HG03039 (cell line): ENCODE results near the gene WDR87.

Source experiments
- ATAC-seq: cut with Tn5 transposase; IDR thresholded peaks from one replicate; pipeline ENCODE4 v1.9.1; 2021; ENCODE audit warnings: mild to moderate bottlenecking, moderate library complexity; ENCODE audit not compliant: unreplicated experiment

Gene WDR87

GRCh38 chr19:37905946-37906868, at the start of gene WDR87:
Gene WDR87, minus strand, starts transcription at chr19:37906594. Its CDS starts 8,355 bp downstream, at chr19:37898239.
- ATAC-seq: peak; percentile 24

GRCh38 chr19:37955986-37956385, 49.6 kb upstream of the WDR87 start:
- ATAC-seq: no peak

- no peak for ATAC-seq
These were observed 48.1 kb upstream of the WDR87 start for GRCh38 chr19:37954421-37954874.

- no peak for ATAC-seq
These were observed 47.5 kb upstream of the WDR87 start for GRCh38 chr19:37953918-37954303.

GRCh38 chr19:37953171-37953917, 47.0 kb upstream of the WDR87 start:
- ATAC-seq: no peak

- no peak for ATAC-seq
These were observed 45.4 kb upstream of the WDR87 start for GRCh38 chr19:37951816-37952210.

- ATAC-seq: no peak
These were observed 44.2 kb upstream of the WDR87 start for GRCh38 chr19:37950471-37951175.

- no peak for ATAC-seq
These were observed 42.0 kb upstream of the WDR87 start for GRCh38 chr19:37948362-37948761.

GRCh38 chr19:37947778-37948177, 41.4 kb upstream of the WDR87 start:
- ATAC-seq: no peak

GRCh38 chr19:37946132-37946531, 39.7 kb upstream of the WDR87 start:
- no peak for ATAC-seq

GRCh38 chr19:37943480-37943879, 37.1 kb upstream of the WDR87 start:
- ATAC-seq: no peak

GRCh38 chr19:37942516-37942902, 36.1 kb upstream of the WDR87 start:
- ATAC-seq: no peak

- ATAC-seq: no peak
These were observed 35.6 kb upstream of the WDR87 start for GRCh38 chr19:37941782-37942515.

GRCh38 chr19:37938353-37938752, 32.0 kb upstream of the WDR87 start:
- ATAC-seq: no peak

- no peak for ATAC-seq
These were observed 30.5 kb upstream of the WDR87 start for GRCh38 chr19:37936886-37937285.

GRCh38 chr19:37936166-37936565, 29.8 kb upstream of the WDR87 start:
- no peak for ATAC-seq

GRCh38 chr19:37935341-37935740, 28.9 kb upstream of the WDR87 start:
- ATAC-seq: no peak

- no peak for ATAC-seq
These were observed 27.6 kb upstream of the WDR87 start for GRCh38 chr19:37933937-37934358.

GRCh38 chr19:37932985-37933936, 26.9 kb upstream of the WDR87 start:
- no peak for ATAC-seq
